HG03139 (cell line): ENCODE results near the gene HSPA12B.

Experiments
- ATAC-seq: cut with Tn5 transposase; IDR thresholded peaks from one replicate; pipeline ENCODE4 v1.9.1; 2021; ENCODE audit not compliant: unreplicated experiment

The HSPA12B gene

GRCh38 chr20:3729378-3729777, 3.1 kb upstream of the HSPA12B start:
- ATAC-seq = no peak

- no peak for ATAC-seq
Observed at GRCh38 chr20:3729811-3730540, 2.5 kb upstream of the HSPA12B start.

- ATAC-seq = no peak
Observed at GRCh38 chr20:3730803-3731672, 1.4 kb upstream of the HSPA12B start.

GRCh38 chr20:3731944-3732326, 550 bp upstream of the HSPA12B start:
- ATAC-seq = no peak

GRCh38 chr20:3733119-3733995, 872 bp downstream of the HSPA12B start:
- no peak for ATAC-seq

- ATAC-seq = no peak
Observed at GRCh38 chr20:3734111-3734843, 1.8 kb downstream of the HSPA12B start.

GRCh38 chr20:3735768-3736167, 3.3 kb downstream of the HSPA12B start:
- ATAC-seq = no peak

GRCh38 chr20:3738111-3739053, 5.9 kb downstream of the HSPA12B start:
- no peak for ATAC-seq

- ATAC-seq = no peak
Observed at GRCh38 chr20:3739054-3739925, 6.8 kb downstream of the HSPA12B start.

- no peak for ATAC-seq
Observed at GRCh38 chr20:3739926-3740451, 7.5 kb downstream of the HSPA12B start.

GRCh38 chr20:3740615-3741301, 8.3 kb downstream of the HSPA12B start:
- ATAC-seq = no peak

GRCh38 chr20:3741836-3742458, 9.5 kb downstream of the HSPA12B start:
- ATAC-seq = no peak

- ATAC-seq = no peak
Observed at GRCh38 chr20:3743251-3743650, 10.8 kb downstream of the HSPA12B start.

- no peak for ATAC-seq
Observed at GRCh38 chr20:3744037-3744436, 11.6 kb downstream of the HSPA12B start.

- no peak for ATAC-seq
Observed at GRCh38 chr20:3744806-3745685, 12.6 kb downstream of the HSPA12B start.

GRCh38 chr20:3745686-3746173, 13.2 kb downstream of the HSPA12B start:
- ATAC-seq = no peak
